Activated T-cell treated with anti-CD3 and anti-CD28 coated beads, Interleukin-2, amount 50 U/mL, for 24 hours (primary cell): ENCODE measurements around the gene ADAMTS16.

ENCODE experiments used
- DNase-seq: peaks from one replicate; pipeline ENCODE4 v3.0.0-alpha.2; 2020
- H3K27ac Mint-ChIP-seq: 2 replicates; pipeline ENCODE4 v1.8.0; 2020; ENCODE audit warnings: mild to moderate bottlenecking, mixed read lengths
- H3K27me3 Mint-ChIP-seq: 2 replicates; pipeline ENCODE4 v1.8.0; 2020; ENCODE audit warnings: mixed read lengths
- H3K36me3 Mint-ChIP-seq: 2 replicates; pipeline ENCODE4 v1.8.0; 2020; ENCODE audit warnings: low read depth, mixed read lengths
- H3K4me1 Mint-ChIP-seq: 2 replicates; pipeline ENCODE4 v1.8.0; 2020; ENCODE audit warnings: low read depth, mixed read lengths
- H3K4me3 Mint-ChIP-seq: 2 replicates; pipeline ENCODE4 v1.8.0; 2020; ENCODE audit warnings: mild to moderate bottlenecking, moderate library complexity, mixed read lengths
- H3K9me3 Mint-ChIP-seq: 2 replicates; pipeline ENCODE4 v1.8.0; 2020; ENCODE audit warnings: mixed read lengths

ADAMTS16 gene

DNA sequence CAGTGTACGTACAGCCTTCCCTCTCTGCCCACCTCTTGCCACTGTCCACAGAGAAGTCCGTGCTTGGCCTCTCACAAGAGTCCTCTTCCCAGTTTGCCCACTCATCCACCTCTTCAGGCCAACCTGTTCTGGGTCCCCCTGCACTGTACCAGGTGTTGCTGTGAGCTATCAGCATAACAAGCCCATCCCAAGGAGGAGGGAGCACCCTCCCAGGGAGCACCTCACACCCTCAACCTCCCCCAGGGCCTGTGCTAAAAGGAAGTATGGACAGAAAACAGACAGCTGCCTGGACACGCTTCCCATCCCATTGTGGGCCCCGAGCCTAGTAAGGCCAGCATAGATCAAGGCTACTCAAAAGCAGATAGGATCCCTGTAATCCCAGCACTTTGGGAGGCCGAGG lies 168.2 kb downstream of the ADAMTS16 start:
- H3K9me3 Mint-ChIP-seq: peaks cover 2% of the 10 kb centered on the region
- H3K27me3 Mint-ChIP-seq: no peaks in the 10 kb centered on the region
- no peaks in the 10 kb centered on the region for H3K4me1 Mint-ChIP-seq
- H3K36me3 Mint-ChIP-seq: no peaks in the 10 kb centered on the region
- H3K4me3 Mint-ChIP-seq: no peak overlapping the region
- no peak for DNase-seq
- H3K27ac Mint-ChIP-seq: no peak overlapping the region

DNA sequence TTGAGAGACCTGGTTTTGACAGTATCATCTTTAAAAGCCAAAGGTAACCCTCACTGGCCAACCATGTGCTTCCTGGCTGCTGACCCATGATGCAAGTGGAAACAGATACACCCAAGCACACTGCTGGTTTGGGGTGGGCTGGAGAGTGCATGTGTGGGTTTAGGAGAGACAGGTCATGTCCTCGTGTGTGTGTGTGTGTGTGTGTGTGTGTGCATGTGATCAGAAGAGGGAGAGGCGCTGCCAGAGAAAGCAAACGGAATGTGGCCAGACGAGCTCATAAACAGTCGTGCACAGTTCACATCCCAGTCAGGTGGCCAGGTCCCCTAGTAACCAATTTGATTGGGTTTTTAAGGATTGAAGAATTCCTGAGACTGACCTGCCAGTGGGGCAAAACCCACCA lies 169.5 kb downstream of the ADAMTS16 start:
- Mint-ChIP-seq H3K9me3 (no peaks in the 10 kb centered on the region), H3K27ac (no peak overlapping the region), H3K4me3 (no peak overlapping the region), H3K4me1 (no peaks in the 10 kb centered on the region), H3K36me3 (no peaks in the 10 kb centered on the region), H3K27me3 (no peaks in the 10 kb centered on the region)
- DNase-seq: no peak

DNA sequence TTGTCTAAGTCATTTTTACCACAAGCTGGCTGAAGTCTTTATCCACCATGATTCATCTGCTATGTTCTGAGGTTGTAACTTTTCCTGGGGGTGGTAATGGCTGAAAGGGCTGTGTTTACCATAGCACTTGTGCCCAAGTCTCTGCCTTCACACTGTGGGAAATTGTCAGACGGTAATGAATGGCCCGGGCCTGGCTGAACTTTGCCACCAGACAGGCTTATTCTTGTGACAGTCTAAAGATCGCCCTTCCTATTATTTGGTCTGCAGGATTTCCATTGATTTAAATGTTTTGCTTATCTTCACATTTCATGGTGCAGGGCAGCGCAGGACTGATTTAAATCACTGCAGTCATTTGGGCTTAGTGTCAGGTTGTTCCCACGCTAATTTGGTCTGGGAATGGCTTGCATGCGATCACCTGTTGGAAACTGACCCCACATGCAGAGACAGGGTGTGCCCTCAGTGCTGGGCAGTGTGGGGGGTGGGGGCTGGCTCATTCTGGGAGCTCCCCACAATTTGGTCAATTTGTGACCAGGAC lies 173.0 kb downstream of the ADAMTS16 start:
- no peaks in the 10 kb centered on the region for H3K36me3 Mint-ChIP-seq
- no peaks in the 10 kb centered on the region for H3K9me3 Mint-ChIP-seq
- no peaks in the 10 kb centered on the region for H3K4me1 Mint-ChIP-seq
- H3K27me3 Mint-ChIP-seq: no peaks in the 10 kb centered on the region
- DNase-seq: no peak
- no peak overlapping the region for H3K27ac Mint-ChIP-seq
- no peak overlapping the region for H3K4me3 Mint-ChIP-seq

DNA sequence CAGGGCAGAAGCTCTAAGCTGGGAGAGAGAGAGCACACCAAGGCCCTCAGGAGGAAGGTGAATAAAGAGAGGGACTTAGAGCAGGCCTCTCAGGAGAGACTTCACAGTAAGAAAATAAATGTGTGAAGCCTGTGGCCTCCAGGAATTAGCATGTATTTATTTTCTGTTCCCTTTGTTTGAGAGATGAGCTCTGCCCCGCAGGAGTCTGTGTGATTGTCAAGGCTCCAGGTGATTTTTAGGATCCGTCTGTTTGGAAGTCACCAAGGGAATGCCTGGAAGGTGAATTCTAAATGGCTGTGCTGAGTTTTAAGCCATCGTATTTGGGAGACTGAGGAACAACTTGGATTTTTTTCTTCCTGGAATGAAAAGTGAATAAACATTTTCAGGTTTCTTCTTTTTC lies 174.0 kb downstream of the ADAMTS16 start:
- no peak overlapping the region for H3K4me3 Mint-ChIP-seq
- no peaks in the 10 kb centered on the region for H3K27me3 Mint-ChIP-seq
- H3K27ac Mint-ChIP-seq: no peak overlapping the region
- DNase-seq: no peak
- no peaks in the 10 kb centered on the region for H3K36me3 Mint-ChIP-seq
- no peaks in the 10 kb centered on the region for H3K4me1 Mint-ChIP-seq
- no peaks in the 10 kb centered on the region for H3K9me3 Mint-ChIP-seq

DNA sequence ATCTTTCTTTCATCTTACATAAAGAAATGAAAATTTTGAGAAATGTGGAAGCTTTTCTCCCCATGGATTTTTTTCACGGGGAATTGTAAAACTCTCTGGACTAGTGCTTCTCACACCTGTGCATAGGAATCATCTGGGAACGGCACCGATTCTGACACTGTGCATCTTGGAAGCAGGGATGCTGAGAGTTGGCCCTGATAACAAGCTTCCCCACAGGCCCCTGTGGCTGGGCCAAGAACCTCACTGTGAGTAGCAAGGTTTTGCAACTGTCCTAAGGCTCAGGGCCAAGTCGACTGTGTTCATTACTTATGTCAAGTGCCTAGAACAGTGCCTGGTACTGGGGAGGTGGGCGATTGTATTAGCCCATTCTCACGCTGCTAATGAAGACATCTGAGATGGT lies 174.5 kb downstream of the ADAMTS16 start:
- no peaks in the 10 kb centered on the region for H3K36me3 Mint-ChIP-seq

DNA sequence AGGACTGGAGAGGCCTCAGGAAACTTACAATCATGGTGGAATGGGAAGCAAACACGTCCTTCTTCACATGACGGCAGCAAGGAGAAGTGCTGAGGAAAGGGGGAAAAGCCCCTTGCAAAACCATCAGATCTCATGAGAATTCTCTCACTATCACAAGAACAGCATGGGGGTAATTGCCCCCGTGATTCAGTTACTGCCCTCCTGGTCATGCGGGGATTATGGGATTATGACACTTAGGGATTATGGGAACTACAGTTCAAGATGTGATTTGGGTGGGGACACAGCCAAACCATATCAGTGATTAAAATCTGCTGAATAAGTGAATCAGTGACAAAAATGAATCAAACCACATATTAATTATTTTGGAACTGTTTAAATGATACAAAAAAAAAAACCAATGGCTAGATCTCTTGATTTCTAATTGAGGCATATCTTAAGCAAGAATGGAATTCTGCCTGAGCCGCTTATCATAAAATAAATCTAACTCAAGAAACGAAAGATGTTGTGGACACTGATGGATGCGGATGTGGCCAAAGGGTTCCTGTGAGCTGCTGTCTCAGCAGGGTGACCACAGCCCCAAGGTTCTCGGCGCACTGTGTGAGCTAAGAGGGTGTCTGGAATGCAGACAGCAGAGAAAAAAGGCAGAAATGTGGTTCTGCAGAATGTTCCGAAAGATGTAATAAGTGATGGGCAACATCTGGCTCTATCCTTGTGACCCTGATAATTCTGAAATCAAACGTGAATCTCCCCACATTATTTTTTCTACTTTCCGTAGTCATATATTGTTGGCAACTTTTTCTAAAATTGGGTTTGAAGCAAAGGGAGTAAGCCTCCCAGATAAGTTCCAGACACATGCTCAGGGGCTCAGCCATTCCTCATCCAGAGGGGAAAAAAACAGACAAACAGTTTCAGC lies 175.2 kb downstream of the ADAMTS16 start:
- Mint-ChIP-seq H3K36me3 (no peaks in the 10 kb centered on the region), H3K4me3 (no peak overlapping the region), H3K9me3 (no peaks in the 10 kb centered on the region), H3K27ac (no peak overlapping the region), H3K4me1 (no peaks in the 10 kb centered on the region), H3K27me3 (no peaks in the 10 kb centered on the region)
- DNase-seq: no peak

More for the DNA sequence above, 174.5 kb downstream of the ADAMTS16 start:
- DNase-seq: no peak
- H3K9me3 Mint-ChIP-seq: no peaks in the 10 kb centered on the region
- no peaks in the 10 kb centered on the region for H3K27me3 Mint-ChIP-seq
- H3K27ac Mint-ChIP-seq: no peak overlapping the region
- H3K4me3 Mint-ChIP-seq: no peak overlapping the region
- H3K4me1 Mint-ChIP-seq: no peaks in the 10 kb centered on the region

DNA sequence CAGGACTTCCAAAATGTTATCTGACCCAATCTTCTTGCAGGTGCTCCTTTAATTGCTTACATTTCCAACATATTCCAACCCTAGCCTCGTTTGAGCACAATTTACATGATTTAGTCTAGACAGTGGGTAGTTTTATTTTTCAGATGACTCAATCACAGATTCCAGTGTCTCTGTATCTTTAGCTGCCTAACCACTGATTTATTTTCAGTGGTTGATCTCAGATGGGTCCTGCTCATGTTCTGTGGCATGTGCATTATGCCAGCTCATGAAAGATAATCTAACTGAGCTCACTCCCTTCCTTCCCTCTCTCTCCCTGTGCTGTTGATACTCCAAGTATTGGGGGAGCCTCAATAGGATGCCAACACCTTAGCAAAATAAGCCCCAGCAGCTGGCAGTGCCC lies 176.2 kb downstream of the ADAMTS16 start:
- no peak overlapping the region for H3K27ac Mint-ChIP-seq
- no peak for DNase-seq
- H3K4me1 Mint-ChIP-seq: no peaks in the 10 kb centered on the region
- no peaks in the 10 kb centered on the region for H3K36me3 Mint-ChIP-seq
- no peaks in the 10 kb centered on the region for H3K27me3 Mint-ChIP-seq
- H3K9me3 Mint-ChIP-seq: no peaks in the 10 kb centered on the region
- H3K4me3 Mint-ChIP-seq: no peak overlapping the region

DNA sequence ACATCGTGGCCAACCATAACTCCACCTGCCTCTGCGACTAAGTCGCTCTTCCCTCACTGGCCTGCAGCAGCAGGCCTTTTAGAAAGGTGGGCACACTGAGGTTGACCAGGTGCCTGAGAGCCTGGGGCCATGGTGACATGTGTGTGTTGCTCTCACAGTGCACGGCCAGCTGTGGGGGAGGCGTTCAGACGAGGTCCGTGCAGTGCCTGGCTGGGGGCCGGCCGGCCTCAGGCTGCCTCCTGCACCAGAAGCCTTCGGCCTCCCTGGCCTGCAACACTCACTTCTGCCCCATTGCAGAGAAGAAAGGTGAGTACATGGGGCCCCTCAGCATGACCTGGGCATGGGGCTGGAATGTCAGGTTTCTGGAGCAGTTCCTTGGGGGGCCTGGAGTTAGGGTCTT lies 177.8 kb downstream of the ADAMTS16 start:
- H3K4me3 Mint-ChIP-seq: no peak overlapping the region
- no peaks in the 10 kb centered on the region for H3K36me3 Mint-ChIP-seq
- no peaks in the 10 kb centered on the region for H3K4me1 Mint-ChIP-seq
- no peaks in the 10 kb centered on the region for H3K9me3 Mint-ChIP-seq
- DNase-seq: no peak
- H3K27ac Mint-ChIP-seq: no peak overlapping the region
- H3K27me3 Mint-ChIP-seq: no peaks in the 10 kb centered on the region

DNA sequence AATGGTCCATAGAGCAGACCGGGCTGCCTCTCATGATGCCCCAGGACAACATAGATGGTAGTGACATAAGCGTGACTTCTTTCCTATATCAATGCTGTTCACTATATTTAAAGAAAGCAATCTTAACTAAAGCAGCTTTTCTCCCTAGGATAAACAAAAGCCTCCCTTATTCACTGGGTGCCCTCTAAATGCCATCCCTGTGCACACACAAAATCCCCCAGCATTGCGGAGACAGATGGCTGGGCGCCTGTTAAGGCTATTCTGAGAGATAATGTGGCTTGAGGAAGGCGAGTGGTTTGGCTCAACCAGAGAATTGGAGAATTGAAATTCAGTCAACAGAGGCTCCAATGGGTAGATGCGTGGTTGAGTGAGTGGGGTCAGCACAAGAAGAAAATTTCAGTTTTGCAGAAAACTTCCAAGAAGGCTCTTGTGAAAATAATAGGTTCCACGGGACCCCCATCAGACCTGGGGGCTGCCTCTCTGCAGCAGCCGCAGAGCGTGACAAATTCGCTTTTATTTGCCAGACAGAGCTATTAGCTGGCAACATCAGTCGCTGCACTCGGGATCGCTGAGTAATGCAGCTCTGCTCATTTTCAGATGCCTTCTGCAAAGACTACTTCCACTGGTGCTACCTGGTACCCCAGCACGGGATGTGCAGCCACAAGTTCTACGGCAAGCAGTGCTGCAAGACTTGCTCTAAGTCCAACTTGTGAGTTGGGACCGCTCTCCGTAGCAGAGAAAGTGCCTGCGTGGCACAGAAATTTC lies 178.5 kb downstream of the ADAMTS16 start:
- Mint-ChIP-seq H3K4me3 (no peak overlapping the region), H3K27ac (no peak overlapping the region), H3K4me1 (no peaks in the 10 kb centered on the region), H3K27me3 (no peaks in the 10 kb centered on the region), H3K36me3 (no peaks in the 10 kb centered on the region), H3K9me3 (no peaks in the 10 kb centered on the region)
- no peak for DNase-seq

DNA sequence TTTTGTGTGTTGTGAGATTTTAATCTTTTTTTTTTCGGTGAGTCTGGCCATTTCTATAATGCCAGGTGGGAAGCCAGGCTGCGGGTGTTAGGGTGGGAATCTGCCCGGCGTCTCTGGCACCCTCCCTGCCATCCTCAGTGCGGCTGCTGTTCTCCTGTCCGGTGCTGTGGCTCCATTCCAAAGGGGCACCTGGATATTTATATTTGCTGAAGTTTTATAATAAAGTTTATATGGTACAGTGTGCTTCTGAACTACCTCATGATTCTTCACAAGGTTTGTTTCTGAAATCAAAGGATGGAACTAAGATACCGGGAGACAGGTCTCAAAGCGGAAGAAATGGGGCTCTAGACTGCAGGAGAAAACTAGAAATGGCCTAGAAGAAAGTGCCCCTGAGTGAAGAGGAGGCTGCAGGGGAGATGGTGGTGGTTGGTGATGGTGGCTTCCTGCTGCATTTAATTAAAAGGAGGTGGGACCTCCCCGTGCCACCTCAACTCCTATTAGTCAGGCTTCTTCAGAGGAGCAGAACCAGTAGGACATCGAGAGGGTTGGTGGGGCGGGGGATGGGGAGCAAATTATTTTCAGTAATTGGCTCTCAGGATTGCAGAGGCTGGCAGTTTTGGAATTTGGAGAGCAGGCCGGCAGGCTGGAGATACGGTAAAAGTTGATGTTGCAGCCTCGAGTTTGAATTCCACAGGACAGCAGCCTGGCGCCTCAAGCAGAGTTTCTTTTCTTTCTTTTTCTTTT lies 180.1 kb downstream of the ADAMTS16 start:
- Mint-ChIP-seq H3K27ac (no peak overlapping the region), H3K27me3 (no peaks in the 10 kb centered on the region), H3K4me1 (no peaks in the 10 kb centered on the region), H3K9me3 (peaks cover 2% of the 10 kb centered on the region), H3K4me3 (no peak overlapping the region), H3K36me3 (no peaks in the 10 kb centered on the region)
- DNase-seq: no peak

DNA sequence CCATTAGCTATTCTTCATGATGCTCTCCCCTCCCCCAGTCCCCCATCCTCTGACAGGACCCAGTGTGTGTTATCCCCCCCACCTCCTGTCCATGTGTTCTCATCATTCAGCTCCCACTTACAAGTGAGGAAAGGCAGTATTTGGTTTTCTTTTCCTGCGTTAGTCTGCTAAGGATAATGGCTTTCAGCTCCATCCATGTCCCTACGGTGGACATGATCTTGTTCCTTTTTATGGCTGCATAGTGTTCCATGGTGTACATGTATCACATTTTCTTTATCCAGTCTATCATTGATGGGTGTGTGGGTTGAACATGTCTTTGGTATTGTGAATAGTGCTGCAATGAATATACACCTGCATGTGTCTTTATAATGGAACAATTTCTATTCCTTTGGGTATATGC lies 181.0 kb downstream of the ADAMTS16 start:
- no peak overlapping the region for H3K27ac Mint-ChIP-seq
- no peaks in the 10 kb centered on the region for H3K36me3 Mint-ChIP-seq
- DNase-seq: no peak
- no peaks in the 10 kb centered on the region for H3K27me3 Mint-ChIP-seq
- H3K9me3 Mint-ChIP-seq: peaks cover 6% of the 10 kb centered on the region
- H3K4me1 Mint-ChIP-seq: no peaks in the 10 kb centered on the region
- H3K4me3 Mint-ChIP-seq: no peak overlapping the region

DNA sequence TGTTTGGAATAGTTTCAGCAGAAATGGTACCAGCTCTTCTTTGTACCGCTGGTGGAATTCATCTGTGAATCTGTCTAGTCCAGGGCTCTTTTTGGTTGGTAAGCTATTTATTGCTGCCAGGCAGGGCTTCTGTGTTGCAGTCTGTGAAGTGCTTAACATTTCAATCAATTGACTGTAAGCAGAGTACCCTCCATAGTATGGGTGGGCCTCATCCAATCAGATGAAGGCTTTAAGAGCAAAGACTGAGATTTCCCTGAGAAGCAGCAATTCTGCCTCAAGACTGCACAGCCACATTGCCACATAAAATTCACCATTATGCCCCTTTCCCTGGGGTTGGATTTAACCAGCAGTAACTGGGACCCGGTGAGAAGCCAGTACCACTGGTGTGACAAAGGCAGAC lies 183.4 kb downstream of the ADAMTS16 start:
- H3K36me3 Mint-ChIP-seq: no peaks in the 10 kb centered on the region
- no peaks in the 10 kb centered on the region for H3K4me1 Mint-ChIP-seq
- no peaks in the 10 kb centered on the region for H3K27me3 Mint-ChIP-seq
- DNase-seq: no peak
- no peak overlapping the region for H3K27ac Mint-ChIP-seq
- H3K4me3 Mint-ChIP-seq: no peak overlapping the region
- H3K9me3 Mint-ChIP-seq: peaks cover 11% of the 10 kb centered on the region

DNA sequence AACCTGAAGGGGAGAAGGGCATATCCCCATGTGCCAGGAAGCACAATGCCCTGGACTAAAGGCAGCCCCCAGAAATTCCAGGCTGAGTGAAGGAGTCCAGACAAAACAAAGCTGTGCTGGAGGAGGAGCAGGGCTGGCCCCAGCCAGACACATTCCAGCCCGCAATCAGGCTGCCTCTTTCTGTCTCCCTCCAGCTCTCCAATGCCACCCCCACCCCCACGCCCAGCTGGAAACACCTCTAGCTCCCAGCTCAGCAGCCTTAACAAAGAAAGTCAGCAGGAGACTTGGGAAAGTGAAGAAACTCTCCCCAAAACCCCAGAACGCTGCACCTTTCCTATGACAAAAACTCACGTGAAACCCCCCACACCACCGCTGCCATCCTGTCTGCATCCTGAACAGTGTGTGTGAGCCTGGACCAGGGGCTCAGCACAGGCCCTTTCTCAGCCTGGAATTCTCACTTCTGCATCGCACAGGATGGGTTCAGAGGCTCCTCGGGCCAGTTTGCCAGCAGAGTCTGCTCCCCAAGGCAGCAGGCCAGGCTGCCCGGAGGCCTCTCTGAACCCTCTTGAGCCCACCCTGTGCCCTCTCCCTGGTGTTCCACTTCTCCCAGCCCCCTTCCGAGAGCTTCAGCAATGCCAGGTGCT lies 186.1 kb downstream of the ADAMTS16 start:
- H3K27ac Mint-ChIP-seq: no peak overlapping the region
- H3K27me3 Mint-ChIP-seq: no peaks in the 10 kb centered on the region
- H3K9me3 Mint-ChIP-seq: peaks cover 14% of the 10 kb centered on the region

DNA sequence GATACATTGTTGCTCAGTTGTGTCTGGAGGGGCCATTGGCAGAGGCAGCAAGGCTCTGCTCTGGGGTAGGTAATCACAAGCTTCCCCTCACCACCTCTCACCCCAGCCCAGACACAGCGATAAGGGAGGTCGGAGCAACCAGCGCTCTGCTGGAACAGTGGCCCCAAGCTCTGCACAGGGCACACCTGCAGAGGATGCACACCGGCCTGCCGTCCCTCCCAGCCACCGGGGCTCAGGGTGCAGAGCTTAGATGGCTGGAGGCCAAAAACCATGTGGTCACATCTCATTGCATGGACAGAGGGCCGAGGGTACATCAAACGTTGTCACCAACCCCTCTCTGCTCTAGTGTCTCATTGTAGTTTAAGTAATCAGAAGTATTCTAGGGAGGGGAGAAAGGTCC lies 187.0 kb downstream of the ADAMTS16 start:
- H3K27me3 Mint-ChIP-seq: no peaks in the 10 kb centered on the region
- no peak overlapping the region for H3K27ac Mint-ChIP-seq
- no peak overlapping the region for H3K4me3 Mint-ChIP-seq
- H3K9me3 Mint-ChIP-seq: peaks cover 14% of the 10 kb centered on the region
- no peaks in the 10 kb centered on the region for H3K4me1 Mint-ChIP-seq
- DNase-seq: no peak
- H3K36me3 Mint-ChIP-seq: no peaks in the 10 kb centered on the region

More for the DNA sequence above, 186.1 kb downstream of the ADAMTS16 start:
- no peaks in the 10 kb centered on the region for H3K36me3 Mint-ChIP-seq
- DNase-seq: no peak
- H3K4me1 Mint-ChIP-seq: no peaks in the 10 kb centered on the region
- H3K4me3 Mint-ChIP-seq: no peak overlapping the region
